Ishikawa (cell line): ENCODE results near the gene TFG.

Source experiments
- CEBPB ChIP-seq: IDR thresholded peaks from 2 replicates; pipeline ENCODE4 v1.6.1; 2012
- CREB1 ChIP-seq: IDR thresholded peaks from 2 replicates; pipeline ENCODE4 v1.6.1; 2012; ENCODE audit warnings: low read depth
- EGR1 ChIP-seq: IDR thresholded peaks from 2 replicates; pipeline ENCODE4 v1.6.1; 2012
- EP300 ChIP-seq: IDR thresholded peaks from 2 replicates; pipeline ENCODE4 v1.6.1; 2012; ENCODE audit warnings: borderline replicate concordance
- FOXM1 ChIP-seq: IDR thresholded peaks from 2 replicates; pipeline ENCODE4 v1.6.1; 2012; ENCODE audit warnings: low read depth, borderline replicate concordance
- MAX ChIP-seq: IDR thresholded peaks from 2 replicates; pipeline ENCODE4 v1.6.1; 2012
- NFIC ChIP-seq: IDR thresholded peaks from 2 replicates; pipeline ENCODE4 v1.6.1; 2012
- RAD21 ChIP-seq: IDR thresholded peaks from 2 replicates; pipeline ENCODE4 v1.6.1; 2012; ENCODE audit warnings: low read depth
- REST ChIP-seq: IDR thresholded peaks from 2 replicates; pipeline ENCODE4 v1.6.1; 2012; ENCODE audit warnings: low read depth, mild to moderate bottlenecking
- TAF1 ChIP-seq: IDR thresholded peaks from 2 replicates; pipeline ENCODE4 v1.6.1; 2012; ENCODE audit warnings: low read depth, mild to moderate bottlenecking
- TCF12 ChIP-seq: IDR thresholded peaks from 2 replicates; pipeline ENCODE4 v1.6.1; 2012; ENCODE audit warnings: low read depth
- TEAD4 ChIP-seq: IDR thresholded peaks from 2 replicates; pipeline ENCODE4 v1.6.1; 2012
- USF1 ChIP-seq: IDR thresholded peaks from 2 replicates; pipeline ENCODE4 v1.6.1; 2012
- YY1 ChIP-seq: IDR thresholded peaks from 2 replicates; pipeline ENCODE4 v1.6.1; 2012; ENCODE audit warnings: low read depth
- ZBTB7A ChIP-seq: IDR thresholded peaks from 2 replicates; pipeline ENCODE4 v1.6.1; 2012; ENCODE audit warnings: low read depth

TFG gene

GRCh38 chr3:100702980-100703345 is 6.3 kb upstream of the TFG start:
- TF ChIP-seq REST (no peak), NFIC (no peak), MAX (no peak), TEAD4 (no peak), FOXM1 (no peak), TCF12 (no peak), YY1 (no peak), RAD21 (no peak), CREB1 (no peak), ZBTB7A (no peak), TAF1 (no peak), EGR1 (no peak), CEBPB (no peak), USF1 (no peak), EP300 (no peak)

- TF ChIP-seq YY1 (no peak), EGR1 (no peak), FOXM1 (no peak), NFIC (no peak), TEAD4 (no peak), TAF1 (no peak), CEBPB (no peak), CREB1 (no peak)
These were observed 5.4 kb upstream of the TFG start for GRCh38 chr3:100703865-100704264.

GRCh38 chr3:100706365-100706764 is 2.9 kb upstream of the TFG start:
- TF ChIP-seq NFIC = no peak
- TF ChIP-seq TCF12 = no peak
- TF ChIP-seq CEBPB = no peak
- TF ChIP-seq CREB1 = no peak

- TF ChIP-seq RAD21 (no peak), NFIC (no peak), YY1 (no peak), TAF1 (no peak), REST (no peak), USF1 (no peak), EGR1 (no peak), TEAD4 (no peak), ZBTB7A (no peak), CREB1 (no peak), EP300 (no peak), TCF12 (no peak), MAX (no peak), FOXM1 (no peak), CEBPB (no peak)
These were observed 678 bp upstream of the TFG start for GRCh38 chr3:100708644-100708988.

GRCh38 chr3:100709842-100710260 is 557 bp downstream of the TFG start:
- no peak for TF ChIP-seq YY1
- TF ChIP-seq RAD21 = no peak
- no peak for TF ChIP-seq TEAD4
- TF ChIP-seq MAX = no peak
- TF ChIP-seq NFIC = no peak
- no peak for TF ChIP-seq TAF1
- no peak for TF ChIP-seq USF1
- no peak for TF ChIP-seq FOXM1
- no peak for TF ChIP-seq EP300
- no peak for TF ChIP-seq EGR1

GRCh38 chr3:100710261-100710968 is 1.1 kb downstream of the TFG start:
- TF ChIP-seq FOXM1 (no peak), CREB1 (no peak), USF1 (no peak), REST (no peak), CEBPB (no peak), TAF1 (no peak), TEAD4 (no peak), NFIC (no peak), YY1 (no peak), RAD21 (no peak), MAX (no peak), TCF12 (no peak), EGR1 (no peak), EP300 (no peak), ZBTB7A (no peak)
